Left hindlimb (tissue), 1 donor: ENCODE measurements around the gene ZNF76.

Experiments used
- DNase-seq: peaks from one replicate; pipeline ENCODE4 v3.0.0-alpha.2; 2018

Gene ZNF76

DNA sequence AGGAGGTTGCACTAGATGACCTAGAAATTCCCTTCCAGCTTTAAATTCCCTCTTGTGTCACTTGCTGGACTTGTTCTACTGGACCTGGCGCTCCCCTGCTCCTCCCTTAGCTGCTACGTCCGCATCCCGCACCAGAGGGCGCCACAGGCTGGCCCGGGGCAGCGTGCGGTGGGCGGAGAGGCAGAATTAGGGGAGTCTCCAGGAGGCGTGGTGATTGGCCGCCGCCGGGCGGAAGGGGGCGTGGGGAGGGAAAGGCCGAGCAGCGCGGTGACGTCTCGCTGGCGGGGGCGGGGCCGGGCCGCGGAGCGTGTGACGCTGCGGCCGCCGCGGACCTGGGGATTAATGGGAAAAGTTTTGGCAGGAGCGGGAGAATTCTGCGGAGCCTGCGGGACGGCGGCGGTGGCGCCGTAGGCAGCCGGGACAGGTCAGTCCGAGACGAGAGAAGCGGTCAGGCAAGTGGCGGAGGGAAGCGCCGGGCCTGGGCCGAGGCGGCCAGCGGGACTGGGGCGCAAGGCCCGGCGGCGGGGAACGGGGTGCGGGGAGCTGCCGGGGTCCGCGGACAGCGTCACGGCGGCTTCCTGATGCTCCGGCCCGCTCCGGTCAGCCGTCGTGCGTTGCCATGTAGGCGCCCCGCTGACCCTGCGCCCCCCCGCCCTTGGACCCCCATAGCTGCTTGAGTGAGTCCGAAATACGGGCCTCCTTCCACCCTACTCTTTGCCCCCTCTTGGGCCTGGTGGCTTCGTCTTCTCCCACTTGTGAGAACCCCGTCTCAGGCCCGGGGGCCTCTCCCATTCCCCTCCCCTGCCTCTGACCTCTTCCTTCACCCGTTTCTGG lies 82.9 kb downstream of the ZNF76 start, which contains the start of gene PPARD:
PPARD (plus strand) TSS at position 301 of the 834 bp plus-strand sequence. CDS start 68,530 bp downstream, outside the sequence.
- DNase-seq: peak; percentile 98

DNA sequence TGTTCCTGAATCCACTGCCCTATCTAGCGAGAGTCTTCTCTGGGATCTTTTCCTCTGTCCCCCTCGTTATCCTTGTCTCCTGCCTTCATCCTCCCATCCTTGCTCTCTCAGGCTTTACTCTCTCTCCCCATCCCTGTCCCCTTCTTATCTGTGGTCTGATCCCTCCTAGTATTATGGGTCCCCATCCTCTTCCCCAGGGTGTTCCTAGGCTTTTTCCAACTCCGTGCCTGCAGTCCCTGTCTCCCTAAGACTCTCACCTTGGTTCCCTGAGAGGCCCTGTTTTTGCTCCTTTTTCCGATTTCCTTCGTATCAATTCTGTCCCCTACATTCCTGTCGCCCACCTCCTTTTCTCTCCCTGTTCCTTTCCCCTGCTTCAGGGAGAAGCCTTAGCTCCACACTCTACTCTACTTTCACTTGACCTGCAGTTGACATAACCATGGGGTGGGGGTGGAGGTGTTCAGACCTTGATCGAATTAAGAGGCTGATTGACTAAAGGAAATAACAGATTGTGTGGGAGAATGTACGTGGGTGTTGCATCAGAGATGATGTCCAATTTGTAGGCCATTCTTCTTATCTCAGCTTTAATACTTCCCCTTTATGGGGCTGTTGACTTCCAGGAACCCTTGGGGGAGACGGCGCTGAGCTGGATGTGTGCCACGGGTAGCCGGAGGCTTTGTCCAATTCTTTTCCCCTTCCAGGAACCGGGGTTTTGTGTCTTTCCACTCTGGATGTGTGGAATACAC lies 83.7 kb downstream of the ZNF76 start:
- DNase-seq: no peak

DNA sequence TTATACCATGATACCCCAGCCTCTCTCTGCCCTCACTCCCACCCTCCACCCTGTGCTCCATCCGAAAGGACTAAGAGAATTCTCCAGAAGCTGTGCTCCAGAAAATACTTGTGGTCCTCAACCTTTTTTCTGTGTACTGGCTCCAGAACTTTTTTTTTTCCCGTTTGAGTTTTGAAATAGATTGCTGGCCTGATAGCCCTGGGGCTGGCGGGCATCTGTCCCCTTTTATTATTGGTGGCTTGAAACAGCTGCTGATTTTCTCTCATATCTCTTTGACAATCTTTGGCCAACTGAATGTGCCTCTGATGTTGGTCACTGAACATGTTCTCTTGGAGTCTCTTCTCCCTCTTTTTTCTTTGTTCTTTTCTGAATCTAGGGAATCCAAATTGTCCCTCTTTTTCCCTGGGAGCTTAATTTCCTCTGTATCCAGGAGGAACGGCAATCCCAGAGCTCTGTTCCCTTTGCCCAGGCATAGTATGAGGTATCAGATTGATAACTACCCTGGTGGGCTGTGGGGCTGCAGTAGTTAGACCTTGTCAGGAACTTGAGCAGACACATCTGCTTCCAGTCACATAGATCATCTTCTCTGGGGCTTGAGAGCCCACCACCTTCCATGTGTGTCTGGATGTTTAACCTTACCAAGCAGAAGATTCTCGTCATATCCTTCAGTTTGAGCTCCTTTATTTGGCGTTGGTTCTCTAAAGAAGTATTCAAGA lies 84.5 kb downstream of the ZNF76 start:
- no peak for DNase-seq
